GM12891 (cell line): Measurements from ENCODE around the gene CCDC6.
A peak's percentile ranks its signal among the peaks of the same experiment; 100 is the strongest.
"Not testable (repeated sequence)": the region's sequence is repeated elsewhere in the genome, so short reads cannot be mapped to it uniquely, and the experiment has no call there.

ENCODE experiments used
- DNase-seq: peaks from one replicate; pipeline ENCODE4 v3.0.0; 2011; ENCODE audit warnings: low spot score; ENCODE audit not compliant: insufficient read length
- FAIRE-seq: peaks from 2 replicates; lab custom pipeline; 2011; peaks lifted over from hg19 to GRCh38; lab: Jason Lieb, UNC
- PAX5 ChIP-seq: IDR thresholded peaks from 2 replicates; pipeline ENCODE4 v1.6.1; 2011; ENCODE audit warnings: low read length, moderate library complexity, mild to moderate bottlenecking; ENCODE audit not compliant: insufficient read depth, severe bottlenecking
- POLR2A ChIP-seq: IDR thresholded peaks from 2 replicates; pipeline ENCODE4 v1.6.1; 2011; ENCODE audit warnings: low read depth, low read length, control low read depth
- POLR2AphosphoS5 ChIP-seq: IDR thresholded peaks from 2 replicates; pipeline ENCODE4 v1.6.1; 2011; ENCODE audit warnings: low read depth, low read length, control low read depth
- POU2F2 ChIP-seq: IDR thresholded peaks from 2 replicates; pipeline ENCODE4 v1.6.1; 2011; ENCODE audit warnings: low read depth, mild to moderate bottlenecking, control low read depth, low read length, moderate library complexity
- SPI1 ChIP-seq: IDR thresholded peaks from 2 replicates; pipeline ENCODE4 v1.6.1; 2011; ENCODE audit warnings: low read depth, low read length, control low read depth
- TAF1 ChIP-seq: IDR thresholded peaks from 2 replicates; pipeline ENCODE4 v1.6.1; 2011; ENCODE audit warnings: low read depth, low read length, control low read depth

The CCDC6 gene

DNA sequence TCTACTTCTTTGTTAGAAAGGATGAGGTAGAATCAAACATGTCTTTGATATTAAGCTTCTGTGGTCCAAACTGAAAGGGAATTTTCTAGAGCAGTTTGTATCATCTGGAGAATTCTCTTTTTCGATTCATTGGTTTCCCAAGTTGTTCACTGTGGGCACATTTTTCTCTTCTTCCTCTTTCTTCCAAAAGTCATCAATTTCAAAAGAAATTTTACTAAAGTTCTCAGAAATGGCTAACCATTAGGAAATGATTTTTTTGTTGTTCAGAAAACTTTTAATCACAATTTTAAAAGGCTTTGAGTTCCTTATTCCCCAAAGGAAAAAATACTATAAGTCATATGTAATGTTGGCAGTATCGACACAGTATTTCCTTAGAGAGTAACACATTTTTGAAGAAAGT, 28.3 kb upstream of the CCDC6 start:
- DNase-seq (no peak), FAIRE-seq (no peak)
- no peak for TF ChIP-seq PAX5
- no peak for TF ChIP-seq POU2F2
- no peak for TF ChIP-seq POLR2A
- TF ChIP-seq SPI1, result no peak
- TF ChIP-seq TAF1, result no peak
- no peak for TF ChIP-seq POLR2AphosphoS5

DNA sequence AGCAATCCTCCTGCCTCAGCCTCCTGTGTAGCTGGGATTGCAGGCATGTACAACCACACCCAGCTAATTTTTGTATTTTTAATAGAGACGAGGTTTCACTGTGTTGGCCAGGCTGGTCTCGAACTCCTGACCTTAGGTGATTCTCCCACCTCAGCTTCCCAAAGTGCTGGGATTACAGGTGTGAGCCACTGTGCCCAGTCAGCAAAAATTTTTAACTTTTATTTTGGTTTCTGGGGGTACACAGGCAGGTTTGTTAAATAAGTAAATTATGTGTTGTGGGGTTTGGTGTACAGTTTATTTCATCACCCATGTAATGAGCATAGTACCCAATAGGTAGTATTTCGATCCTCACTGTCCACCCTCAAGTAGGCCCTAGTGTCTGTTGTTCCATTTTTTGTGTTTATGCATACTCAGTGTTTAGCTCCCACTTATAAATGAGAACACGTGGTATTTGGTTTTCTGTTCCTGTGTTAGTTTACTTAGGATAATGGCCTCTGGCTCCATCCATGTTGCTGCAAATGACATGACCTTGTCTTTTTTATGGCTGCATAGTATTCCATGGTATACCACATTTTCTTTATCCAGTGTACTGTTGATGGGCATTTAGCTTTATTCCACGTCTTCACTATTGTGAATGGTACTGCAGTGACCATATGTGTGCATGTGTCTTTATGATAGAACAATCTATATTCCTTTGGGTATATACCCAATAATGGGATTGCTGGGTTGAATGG, 24.6 kb upstream of the CCDC6 start:
- FAIRE-seq, DNase-seq: not testable (repeated sequence)

DNA sequence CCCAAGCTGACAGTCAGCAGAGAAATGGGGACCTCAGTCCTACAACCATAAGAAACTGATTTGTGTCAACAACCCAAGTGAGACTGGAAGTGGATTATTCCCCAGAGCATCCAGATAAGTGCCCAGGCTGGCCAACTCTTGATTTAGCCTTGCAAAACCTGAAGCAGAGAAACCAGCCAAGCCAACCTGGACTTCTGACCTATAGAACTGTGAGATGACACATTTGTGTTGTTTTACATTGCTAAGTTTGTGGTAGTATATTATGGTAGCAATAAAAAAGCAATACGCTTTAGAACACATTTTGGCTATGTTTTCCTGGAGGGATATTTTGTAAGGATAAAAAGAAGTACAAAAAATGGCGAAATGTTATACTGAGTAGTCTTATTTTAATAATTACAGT, 19.7 kb upstream of the CCDC6 start:
- no peak for TF ChIP-seq PAX5
- TF ChIP-seq SPI1, result no peak
- no peak for TF ChIP-seq POLR2AphosphoS5
- no peak for TF ChIP-seq POU2F2
- TF ChIP-seq POLR2A, result no peak
- no peak for TF ChIP-seq TAF1
- FAIRE-seq (no peak), DNase-seq (no peak)

DNA sequence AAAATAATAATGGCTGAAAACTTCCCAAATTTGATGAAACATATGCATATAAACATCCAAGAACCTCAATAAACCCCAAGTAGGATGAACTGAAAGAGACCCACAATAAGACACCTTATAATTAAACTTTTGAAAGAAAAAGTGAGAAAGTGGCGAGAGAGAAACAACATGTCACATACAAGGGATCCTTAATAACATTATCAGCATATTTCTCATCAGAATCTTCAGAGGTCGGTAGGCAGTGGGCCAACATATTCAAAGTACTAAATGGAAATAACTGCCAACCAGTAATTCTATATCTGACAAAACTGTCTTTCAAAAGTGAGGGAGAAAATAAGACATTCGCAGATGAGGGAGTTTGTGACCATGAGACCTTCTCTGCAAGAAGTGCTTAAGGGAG, 16.6 kb upstream of the CCDC6 start:
- no peak for DNase-seq
- TF ChIP-seq PAX5, result no peak
- TF ChIP-seq POU2F2, result no peak
- no peak for TF ChIP-seq POLR2AphosphoS5
- TF ChIP-seq TAF1, result no peak
- no peak for FAIRE-seq

DNA sequence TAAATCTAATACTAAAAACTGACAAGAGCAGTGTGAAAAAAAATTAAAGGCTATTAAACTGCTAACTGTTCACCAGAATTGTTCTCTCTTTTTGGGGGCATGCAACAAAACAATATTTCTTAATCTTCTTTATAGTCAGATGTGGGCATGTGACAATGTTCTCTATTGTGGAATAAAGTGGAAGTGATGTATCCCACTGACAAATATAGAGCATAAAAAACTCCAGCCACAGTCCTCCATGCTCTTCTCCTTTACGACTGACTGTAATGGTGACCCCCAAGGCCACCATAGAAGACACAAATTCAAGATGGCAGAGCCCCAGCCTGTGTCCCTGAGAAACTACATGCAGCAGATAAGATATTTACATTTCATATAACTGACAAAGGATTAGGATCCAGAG, 11.6 kb upstream of the CCDC6 start:
- FAIRE-seq (no peak), DNase-seq (no peak)
- TF ChIP-seq PAX5, result no peak

DNA sequence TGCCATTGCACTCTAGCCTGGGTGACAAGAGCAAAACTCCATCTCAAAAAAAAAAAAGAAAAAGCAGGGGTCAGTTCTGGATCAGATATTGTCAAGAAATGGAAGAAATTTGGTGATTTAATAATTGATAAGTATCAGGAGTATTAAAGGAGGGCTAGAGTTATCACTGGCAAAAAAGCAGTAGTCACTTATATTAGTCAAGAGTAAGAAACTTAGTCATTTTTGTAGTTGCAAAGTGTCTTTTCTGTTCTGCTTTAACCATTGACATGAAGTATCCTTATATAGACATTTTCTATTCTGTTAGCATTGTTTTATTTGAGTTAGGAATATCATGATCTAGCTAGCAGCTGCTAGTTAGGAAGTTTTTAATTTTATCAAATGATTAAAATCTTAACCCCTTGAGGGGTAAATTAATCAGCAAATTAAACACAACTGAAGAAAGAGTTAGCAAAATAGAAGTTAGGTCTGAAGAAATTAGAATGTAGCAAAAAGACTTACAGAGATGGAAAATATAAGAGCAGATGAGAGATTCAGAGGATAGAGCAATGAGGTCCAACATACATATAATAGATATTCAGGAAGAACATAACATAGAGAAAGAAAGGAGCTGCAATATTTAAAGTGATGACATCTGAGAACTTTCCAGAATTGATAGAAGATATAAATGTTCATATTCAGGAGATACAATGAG, 7.3 kb upstream of the CCDC6 start:
- FAIRE-seq (no peak), DNase-seq (no peak)
- TF ChIP-seq POU2F2 (no peak), PAX5 (no peak), SPI1 (no peak), TAF1 (no peak), POLR2A (no peak), POLR2AphosphoS5 (no peak)

DNA sequence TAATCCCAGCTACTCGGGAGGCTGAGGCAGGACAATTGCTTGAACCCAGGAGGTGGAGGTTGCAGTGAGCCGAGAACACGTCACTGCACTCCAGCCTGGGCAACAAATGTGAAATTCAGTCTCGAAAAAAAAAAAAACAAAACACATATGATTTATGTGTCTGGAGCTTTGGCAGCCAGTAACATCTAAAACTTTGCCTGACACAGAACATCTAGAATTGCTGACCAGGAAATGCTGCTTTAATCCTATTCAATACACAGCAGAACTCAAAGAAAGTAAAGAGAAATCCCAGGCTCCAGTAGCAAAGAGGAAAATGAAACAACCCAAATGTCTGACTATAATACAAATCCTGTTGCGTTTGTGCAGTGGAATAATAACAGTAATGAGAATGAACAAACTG, 4.5 kb upstream of the CCDC6 start:
- DNase-seq, result no peak
- no peak for FAIRE-seq
- TF ChIP-seq PAX5, result no peak

DNA sequence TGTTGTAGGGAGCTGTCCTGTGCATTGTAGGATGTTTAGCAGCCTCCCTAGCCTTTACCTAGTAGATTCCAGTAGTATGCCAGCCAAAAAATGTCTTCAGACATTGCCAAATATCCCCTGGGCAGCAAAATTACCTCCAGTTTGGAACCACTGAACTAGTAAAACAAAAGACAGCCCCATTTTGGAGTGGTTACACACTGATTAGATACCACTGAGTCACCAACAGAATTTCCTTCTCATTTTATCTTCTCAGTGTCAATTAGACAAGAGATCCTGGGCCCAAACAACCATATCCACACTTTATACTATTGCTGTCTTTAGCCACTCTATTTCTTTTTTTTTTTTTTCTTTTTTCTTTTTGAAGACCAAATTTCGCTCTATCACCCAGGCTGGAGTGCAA, 3.5 kb upstream of the CCDC6 start:
- DNase-seq, result no peak
- no peak for FAIRE-seq
- TF ChIP-seq POLR2A (no peak), POU2F2 (no peak), POLR2AphosphoS5 (no peak), SPI1 (no peak), PAX5 (no peak), TAF1 (no peak)

DNA sequence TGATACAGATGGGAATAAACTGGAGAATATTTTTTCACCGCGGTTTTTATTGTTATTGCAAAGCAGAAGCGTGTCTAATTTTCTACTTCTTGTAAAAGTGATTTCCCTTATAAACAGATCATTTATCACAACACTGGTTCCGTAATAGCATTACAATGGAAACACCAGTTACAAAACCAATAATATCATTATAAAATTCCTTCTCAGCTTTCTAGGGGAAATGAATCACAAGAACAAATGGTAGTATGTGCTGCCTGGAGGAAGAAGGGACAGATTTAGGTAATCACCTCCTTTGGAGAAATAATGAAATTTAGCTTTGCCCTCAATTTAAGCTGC, 2.4 kb upstream of the CCDC6 start:
- no peak for FAIRE-seq

DNA sequence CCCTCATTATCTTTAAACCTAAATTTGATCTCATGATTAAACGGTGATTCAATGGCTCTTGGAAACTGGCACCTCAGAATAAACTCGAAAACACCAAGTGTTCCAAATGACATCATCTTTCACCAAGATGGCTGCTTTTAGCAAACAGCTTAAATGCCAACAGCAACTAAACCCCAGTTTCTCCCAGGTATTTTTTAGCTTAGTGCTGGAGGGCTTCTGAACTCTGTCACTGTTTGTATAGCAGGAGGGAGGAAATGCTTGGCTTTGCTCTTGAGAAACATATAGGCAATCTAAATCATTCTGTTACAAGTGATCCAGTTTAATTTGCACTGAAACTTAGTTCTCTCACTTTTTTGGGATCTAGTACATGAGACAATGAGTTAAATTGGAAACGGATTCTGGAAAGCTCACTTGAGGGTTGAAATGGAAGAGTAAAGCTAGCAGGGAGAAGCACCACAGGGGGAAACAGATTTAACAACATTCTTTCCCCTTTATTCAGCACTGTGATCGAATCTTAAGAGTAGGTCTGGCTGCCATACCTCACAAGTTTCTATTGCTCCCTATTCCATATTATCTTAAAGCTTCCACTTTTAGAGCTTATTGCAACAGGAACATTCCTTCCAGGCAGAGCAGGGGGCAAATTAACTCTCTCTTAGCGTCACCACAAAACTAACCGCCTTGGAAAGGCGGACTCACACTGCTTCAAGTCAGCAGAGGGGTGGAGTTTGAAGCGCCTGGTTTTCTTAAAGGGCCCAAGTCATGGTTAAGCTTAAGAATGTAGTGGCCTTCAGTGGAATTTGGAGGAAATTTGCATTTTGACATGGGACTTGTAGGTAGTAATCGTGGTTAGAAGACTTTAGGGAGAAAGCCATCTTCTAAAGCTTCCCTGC, 1.8 kb upstream of the CCDC6 start:
- FAIRE-seq (peak; percentile 41), DNase-seq (no peak)
- TF ChIP-seq SPI1 (no peak), POU2F2 (0 out of 2 replicates have a peak, but pooled peaks have one; percentile 13)

More for the DNA sequence above, 2.4 kb upstream of the CCDC6 start:
- no peak for TF ChIP-seq SPI1
- no peak for TF ChIP-seq POLR2A
- no peak for TF ChIP-seq POLR2AphosphoS5
- no peak for TF ChIP-seq POU2F2
- TF ChIP-seq PAX5, result no peak
- no peak for TF ChIP-seq TAF1
- no peak for DNase-seq
